ENCODE measurements around the gene DNMT3L.
"Not testable (repeated sequence)": the region's sequence is repeated elsewhere in the genome, so short reads cannot be mapped to it uniquely, and the experiment has no call there.

The DNMT3L gene

DNA sequence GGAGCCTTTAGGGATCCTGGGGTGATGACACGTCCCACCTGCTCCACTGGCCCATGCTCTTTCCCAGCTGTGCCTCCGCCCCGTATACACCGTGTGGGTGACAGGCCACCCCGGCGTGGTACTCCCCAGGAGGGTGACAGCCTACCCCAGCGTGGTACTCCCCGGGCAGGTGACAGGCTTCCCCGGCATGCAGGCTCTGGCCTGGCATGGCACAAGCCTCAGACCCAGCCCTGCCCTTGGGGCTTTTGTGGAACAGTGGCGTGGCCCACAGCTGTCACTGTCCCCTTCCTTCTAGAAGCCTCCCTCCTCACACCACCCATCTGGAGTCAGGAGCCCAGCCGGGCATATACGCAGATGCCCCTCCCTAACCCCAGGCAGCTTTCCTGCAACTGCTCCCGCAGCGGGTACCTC, 33.5 kb upstream of the DNMT3L start:
- no peak for DNase-seq (ENCODE audit: low read depth in 2 of 2)

DNA sequence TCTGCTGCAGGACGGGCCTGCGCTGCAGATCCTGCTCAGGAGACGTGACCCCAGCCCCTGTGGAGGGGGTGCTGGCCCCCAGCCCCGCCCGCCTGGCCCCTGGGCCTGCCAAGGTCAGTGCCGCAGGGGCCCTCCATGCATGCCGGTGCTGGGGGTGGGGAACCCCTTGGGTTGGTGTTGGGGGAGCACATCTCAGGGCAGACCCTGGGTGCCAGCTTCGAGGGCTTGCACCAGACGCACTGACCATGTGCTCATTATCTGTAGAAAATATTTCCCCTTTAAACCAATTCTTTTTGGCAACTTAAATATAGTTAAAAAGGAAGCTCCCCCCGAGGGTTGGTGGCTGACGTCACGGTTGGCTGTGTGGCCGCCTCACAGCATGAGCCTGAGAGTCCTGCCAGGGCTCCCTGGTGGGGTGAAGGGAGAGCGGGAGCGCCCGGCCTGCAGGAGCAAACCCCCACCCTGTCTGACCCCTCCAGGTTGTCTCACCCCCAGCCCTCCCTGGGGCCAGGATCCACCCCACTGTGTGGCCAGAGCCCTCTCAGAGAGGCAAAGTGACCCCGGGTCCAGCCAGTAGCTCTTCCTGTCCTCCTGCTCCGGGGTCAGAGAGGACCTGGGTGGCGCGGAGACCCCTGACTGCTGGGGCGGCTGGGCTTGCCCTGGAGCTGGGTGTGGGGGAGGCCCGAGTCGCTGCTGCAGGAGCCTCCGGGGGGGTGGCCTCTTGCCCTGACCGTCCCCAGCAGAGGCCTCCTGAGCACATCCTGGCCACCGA, 32.9 kb upstream of the DNMT3L start:
- DNase-seq (ENCODE audit: low read depth in 2 of 2) = no peak

DNA sequence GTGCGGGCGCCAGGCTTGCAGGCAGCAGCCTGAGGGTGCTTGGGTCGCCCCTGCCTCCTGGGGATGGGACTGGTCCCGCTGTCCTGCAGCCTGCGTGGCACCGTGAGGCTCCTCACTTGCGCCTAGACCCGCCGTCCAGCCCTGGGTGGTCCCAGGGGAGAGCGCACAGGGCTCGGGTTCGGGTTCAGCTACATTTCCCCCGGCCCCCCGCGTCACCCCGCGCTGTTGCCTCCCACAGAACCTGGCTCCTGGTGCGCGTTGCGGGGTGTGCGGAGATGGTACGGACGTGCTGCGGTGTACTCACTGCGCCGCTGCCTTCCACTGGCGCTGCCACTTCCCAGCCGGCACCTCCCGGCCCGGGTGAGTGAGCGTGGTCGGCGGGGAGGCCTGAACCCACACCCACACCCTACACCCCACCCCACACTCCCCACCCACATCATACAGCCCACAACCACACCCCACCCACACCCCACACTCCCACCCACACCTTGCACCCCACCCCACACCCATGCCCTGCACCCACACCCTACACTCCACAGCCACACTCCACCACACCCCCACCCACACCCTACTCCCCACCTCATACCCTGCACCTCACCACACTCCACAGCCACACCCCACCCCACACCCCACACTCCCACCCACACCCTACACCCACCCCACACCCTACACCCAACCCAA, 32.0 kb upstream of the DNMT3L start:
- no peak for DNase-seq (ENCODE audit: low read depth in 2 of 2)

- DNase-seq (ENCODE audit: low read depth in 2 of 2) = no peak
Observed at GRCh38 chr21:44292812-44293195, 31.1 kb upstream of the DNMT3L start.

DNA sequence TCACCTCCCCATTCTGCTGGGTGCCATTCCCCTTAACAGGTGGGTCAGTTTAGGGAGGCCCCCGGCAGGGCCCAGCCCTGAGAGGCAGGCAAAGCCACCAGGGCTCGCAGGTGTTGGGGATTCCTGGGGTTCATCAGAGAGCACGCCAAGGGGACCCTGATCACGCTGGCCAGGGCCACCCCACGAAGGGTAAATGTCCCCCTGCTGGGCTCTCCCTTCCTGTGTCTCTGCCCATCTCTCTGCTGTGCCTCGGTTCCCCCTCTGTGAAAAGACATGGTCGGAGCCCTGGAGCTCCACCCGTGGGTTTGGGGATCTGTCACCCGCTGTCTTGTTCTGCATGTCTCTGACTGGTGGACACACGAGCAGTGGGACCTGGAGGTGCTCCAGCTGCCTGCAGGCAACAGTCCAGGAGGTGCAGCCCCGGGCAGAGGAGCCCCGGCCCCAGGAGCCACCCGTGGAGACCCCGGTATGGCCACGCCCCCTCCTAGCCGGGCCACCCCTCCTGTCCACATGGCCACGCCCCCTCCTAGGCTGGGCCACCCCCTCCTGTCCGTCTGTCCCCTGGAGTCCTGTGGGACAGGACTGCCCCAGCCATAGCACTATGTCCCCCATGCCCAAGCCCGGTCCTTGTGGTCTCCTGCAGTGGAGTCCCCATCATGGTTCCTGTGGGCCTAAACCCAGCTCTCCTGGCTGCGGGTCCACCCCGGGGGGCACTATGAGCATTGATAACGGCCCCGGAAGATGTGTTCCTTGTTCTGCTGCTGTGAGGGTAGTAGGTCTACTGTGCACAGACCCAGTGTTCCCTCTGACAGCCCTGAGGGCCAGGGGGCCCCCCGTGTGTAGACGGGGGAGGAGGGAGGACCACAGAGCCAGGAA, 30.5 kb upstream of the DNMT3L start:
- DNase-seq (ENCODE audit: low read depth in 2 of 2) = no peak

- DNase-seq (ENCODE audit: low read depth in 2 of 2) = no peak
Observed at GRCh38 chr21:44291078-44291935, 29.6 kb upstream of the DNMT3L start.

DNA sequence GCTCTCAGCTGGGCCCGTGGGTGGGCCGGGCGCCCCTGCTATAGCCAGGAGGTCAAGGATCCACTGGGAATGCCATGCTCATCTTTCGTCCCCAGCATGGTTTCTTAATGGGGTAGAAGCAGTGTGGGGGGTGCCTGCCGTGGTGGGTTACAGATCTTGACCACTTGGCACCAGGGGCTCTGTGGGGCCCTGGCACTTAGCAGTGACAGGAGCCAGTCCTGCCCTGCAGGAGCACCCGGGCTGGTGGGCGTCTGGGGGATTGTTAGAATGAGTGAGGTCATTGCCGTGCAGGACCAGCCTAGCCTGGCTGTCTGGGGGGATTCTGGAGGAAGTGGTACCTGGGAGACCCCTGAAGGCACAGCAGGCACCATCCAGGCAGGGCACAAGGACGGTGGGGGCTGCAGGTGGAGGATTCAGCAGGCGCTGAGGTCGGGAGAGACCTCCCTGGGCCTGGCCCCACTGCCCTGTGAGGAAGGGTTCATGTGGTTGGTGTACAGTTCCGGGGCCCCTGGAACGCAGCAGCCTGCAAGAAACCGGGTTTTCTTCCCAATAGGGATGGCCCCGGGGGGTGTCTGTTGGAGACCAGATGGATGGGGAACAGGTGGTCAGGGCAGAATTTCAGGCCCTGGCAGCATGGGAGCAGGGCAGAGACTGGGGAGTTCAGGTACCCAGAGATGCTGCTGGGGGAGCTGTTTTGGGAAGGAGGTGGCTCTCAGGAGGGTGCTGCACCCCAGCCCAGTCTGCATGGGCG, 28.8 kb upstream of the DNMT3L start:
- DNase-seq (ENCODE audit: low read depth in 2 of 2) = no peak

- DNase-seq (ENCODE audit: low read depth in 2 of 2) = no peak
Observed at GRCh38 chr21:44289381-44290010, 27.8 kb upstream of the DNMT3L start.

DNA sequence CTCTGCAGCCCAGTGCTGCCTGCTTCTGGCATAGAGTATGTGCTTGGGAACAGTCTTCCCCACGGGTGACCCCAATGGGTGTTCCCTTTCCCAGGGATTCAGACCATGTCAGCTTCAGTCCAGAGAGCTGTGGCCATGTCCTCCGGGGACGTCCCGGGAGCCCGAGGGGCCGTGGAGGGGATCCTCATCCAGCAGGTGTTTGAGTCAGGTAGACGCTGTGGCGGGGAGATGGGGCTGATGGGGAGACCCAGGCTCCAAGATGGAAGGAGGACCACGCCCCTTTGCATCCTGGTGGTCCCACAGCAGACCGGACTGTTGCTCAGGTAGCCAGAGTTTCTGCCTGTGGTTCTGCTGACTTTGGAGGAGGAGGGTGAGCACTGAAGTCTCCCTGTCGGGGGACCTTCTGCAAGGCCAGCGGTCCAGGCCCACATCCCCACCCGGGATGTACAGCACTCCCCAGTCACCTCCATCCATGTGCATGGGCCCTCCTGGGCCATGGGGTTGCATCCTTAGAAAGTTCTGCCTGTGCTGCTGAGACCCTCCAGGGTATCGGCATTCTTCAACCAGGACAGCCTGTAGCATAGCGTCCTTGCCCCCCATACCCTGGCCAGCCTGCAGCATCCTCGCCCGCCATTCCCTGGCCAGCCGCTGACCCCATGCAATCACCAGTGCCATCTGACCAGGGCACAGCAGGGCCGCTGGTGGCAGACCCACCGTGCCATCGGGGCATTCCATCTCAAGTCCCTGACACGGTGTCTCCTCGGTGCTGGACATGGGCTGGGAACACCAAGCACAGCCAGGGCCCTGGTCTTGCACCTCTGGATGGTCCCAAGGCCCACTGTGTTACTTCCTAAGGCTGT, 26.8 kb upstream of the DNMT3L start:
- no peak for DNase-seq (ENCODE audit: low read depth in 2 of 2)

DNA sequence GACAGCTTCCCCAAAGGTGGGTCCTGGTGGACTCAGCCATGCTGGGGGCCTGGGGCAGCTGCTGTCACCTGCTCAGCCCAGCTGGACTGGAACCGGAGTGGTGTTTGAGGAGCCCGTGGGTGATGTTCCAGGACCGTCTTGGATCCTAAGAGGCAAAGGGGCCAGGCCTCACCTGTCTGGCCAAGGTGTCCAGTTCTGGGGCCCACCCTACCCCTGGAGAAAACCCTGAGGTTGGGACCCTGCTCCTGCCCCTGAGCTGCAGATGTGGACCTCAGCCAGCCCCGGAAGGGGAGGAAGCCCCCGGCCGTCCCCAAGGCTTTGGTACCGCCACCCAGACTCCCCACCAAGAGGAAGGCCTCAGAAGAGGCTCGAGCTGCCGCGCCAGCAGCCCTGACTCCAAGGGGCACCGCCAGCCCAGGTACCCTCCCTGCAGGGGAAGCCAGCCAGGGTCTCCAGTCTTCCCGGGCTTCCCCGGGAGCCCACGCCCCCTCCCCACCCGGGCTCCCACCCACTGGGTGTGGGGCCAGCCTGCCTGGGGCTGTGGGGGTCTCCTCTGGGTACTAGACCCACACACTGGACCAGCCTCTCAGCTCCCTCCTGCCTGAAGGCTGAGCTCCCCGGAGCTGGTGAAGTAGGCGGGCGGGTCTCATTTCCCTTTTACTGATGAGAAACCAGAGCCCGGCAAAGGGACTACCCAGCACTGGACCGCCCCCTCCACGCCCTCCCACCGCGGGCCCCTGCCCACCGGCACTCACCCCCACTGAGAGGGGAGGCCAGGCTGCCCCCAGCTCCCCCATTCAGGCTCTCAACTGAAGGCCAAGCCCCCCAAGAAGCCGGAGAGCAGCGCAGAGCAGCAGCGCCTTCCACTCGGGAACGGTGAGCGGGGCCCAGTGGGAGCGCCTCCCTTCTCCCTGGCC, 25.3 kb upstream of the DNMT3L start:
- no peak for DNase-seq (ENCODE audit: low read depth in 2 of 2)

DNA sequence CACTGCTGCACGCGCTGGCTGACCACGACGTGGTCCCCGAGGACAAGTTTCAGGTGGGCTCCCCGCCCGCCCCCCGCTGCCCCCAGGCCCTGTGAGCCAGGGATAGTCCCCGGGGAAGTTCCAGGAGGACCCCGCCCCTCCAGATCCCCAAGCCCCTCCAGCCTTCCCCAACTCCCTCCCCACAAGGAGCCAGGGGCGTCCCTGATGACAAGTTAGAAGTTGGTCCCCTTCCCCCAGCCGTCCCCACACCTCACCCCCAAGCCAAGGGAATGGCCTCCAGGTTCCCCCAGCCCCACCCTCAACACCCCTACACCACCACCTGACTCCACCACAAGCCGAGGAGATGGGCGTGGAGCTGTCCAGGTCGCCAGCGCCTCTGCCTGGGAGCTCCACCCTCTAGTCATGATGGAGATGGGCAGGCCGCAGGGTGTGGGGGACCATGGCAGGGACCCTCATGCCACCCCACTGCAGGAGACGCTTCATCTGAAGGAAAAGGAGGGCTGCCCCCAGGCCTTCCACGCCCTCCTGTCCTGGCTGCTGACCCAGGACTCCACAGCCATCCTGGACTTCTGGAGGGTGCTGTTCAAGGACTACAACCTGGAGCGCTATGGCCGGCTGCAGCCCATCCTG, 24.5 kb upstream of the DNMT3L start:
- DNase-seq (ENCODE audit: low read depth in 2 of 2) = no peak

GRCh38 chr21:44285138-44285992, 23.7 kb upstream of the DNMT3L start, which contains the start of gene AIRE:
TSS of gene AIRE (plus strand) at chr21:44285876. CDS start at chr21:44286007, 131 bp downstream.
- no peak for DNase-seq (ENCODE audit: low read depth in 2 of 2)

GRCh38 chr21:44283948-44284347, 22.3 kb upstream of the DNMT3L start:
- DNase-seq (ENCODE audit: low read depth in 2 of 2) = no peak

GRCh38 chr21:44283211-44283785, 21.6 kb upstream of the DNMT3L start:
- DNase-seq (ENCODE audit: low read depth in 2 of 2) = not testable (repeated sequence)

DNA sequence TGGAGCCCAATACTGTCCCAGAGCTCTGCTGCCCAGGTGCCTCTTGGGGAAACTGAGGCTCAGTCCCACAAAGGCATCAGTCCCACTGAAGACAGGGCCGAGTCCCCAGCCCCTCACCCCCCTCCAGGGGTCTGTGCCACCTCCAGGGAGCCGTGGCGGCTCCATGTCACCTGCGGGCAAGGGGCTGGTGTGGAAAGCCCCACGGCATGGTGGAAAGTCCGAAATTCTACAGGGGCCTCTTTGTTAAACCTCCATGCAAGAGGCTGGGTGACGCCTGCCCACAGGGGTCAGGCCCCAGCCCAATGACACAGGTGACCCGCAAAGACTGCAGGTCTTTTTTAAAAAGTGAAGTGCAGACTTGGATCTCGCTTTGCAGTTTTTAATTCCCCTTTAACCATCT, 20.7 kb upstream of the DNMT3L start:
- DNase-seq (ENCODE audit: low read depth in 2 of 2) = no peak

GRCh38 chr21:44281801-44282200, 20.1 kb upstream of the DNMT3L start:
- DNase-seq (ENCODE audit: low read depth in 2 of 2) = no peak

All from stimulated activated CD4-positive, alpha-beta T cell treated with anti-CD3 and anti-CD28 coated beads, Interleukin-1b, Interleukin-23, amount 100 ng/mL, for 1 hour (primary cell).